HG03196 (cell line): ENCODE measurements around the gene CLCN2.

Source experiments
- ATAC-seq: cut with Tn5 transposase; IDR thresholded peaks from one replicate; pipeline ENCODE4 v1.9.1; 2021; ENCODE audit not compliant: unreplicated experiment

CLCN2 gene

DNA sequence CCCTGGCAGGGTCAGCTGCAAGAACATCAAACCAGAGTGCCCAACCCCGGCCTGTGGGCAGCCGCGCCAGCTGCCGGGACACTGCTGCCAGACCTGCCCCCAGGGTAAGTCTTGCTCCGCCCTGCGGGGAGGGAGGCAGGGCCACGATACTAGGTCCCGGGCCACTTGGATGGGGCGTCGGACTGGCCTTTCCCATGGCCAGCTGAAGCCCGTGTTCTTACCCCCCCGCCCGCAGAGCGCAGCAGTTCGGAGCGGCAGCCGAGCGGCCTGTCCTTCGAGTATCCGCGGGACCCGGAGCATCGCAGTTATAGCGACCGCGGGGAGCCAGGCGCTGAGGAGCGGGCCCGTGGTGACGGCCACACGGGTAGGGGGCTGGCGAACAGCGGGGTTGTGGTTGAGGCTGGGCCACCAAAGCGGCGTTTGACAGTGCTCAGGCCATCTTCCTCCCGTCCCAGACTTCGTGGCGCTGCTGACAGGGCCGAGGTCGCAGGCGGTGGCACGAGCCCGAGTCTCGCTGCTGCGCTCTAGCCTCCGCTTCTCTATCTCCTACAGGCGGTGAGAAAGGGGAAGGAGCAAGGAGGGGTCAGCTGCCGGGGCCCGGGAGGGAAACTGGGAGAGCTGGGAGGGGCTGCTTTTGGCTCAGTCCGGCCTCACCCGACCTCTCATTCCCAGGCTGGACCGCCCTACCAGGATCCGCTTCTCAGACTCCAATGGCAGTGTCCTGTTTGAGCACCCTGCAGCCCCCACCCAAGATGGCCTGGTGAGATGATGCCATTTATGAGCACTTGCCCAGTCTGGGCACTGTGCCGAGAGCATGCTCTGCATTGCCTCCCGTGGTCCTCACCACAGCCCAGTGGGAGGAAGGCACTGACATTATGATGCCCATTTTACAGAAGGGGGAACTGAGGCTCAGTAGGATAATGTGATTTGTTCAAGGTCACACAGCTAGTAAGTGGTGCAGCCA is 20.1 kb upstream of the CLCN2 start:
- ATAC-seq = no peak

DNA sequence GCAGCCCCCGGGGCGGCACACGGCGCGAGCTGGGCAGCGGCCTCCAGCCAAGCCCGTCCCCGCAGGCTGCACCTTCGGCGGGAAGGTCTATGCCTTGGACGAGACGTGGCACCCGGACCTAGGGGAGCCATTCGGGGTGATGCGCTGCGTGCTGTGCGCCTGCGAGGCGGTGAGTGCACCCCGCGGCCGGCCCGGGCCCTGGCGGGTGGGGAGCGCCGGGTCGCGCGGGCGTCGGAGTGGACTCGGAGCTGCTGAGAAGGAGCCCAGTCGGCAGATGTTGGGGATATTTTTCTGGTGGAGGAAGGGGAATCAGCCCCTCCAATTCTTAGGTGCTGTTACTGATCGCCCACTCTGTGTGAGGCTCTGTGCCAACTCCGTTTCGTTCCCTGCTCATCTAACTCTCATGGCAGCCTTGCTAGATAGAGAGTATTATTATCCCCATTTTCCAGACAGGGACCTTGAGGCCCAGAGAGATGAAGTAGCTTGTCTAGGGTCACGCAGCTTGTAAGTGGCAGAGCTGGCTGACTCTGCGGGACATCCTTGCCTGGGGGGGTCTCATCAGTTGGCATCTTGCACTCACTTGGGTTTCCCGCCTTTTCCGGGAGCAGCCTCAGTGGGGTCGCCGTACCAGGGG is 19.3 kb upstream of the CLCN2 start:
- ATAC-seq = no peak

DNA sequence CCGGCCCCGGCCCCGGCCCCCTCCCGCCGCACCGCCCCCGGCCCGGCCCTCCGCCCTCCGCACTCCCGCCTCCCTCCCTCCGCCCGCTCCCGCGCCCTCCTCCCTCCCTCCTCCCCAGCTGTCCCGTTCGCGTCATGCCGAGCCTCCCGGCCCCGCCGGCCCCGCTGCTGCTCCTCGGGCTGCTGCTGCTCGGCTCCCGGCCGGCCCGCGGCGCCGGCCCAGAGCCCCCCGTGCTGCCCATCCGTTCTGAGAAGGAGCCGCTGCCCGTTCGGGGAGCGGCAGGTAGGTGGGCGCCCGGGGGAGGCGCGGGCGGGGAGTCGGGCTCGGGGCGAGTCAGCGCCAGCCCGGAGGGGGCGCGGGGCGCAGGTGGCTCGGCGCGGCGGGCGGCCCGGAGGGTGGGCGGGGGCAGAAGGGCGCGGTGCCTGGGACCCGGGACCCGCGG is 18.8 kb upstream of the CLCN2 start:
- ATAC-seq = no peak

DNA sequence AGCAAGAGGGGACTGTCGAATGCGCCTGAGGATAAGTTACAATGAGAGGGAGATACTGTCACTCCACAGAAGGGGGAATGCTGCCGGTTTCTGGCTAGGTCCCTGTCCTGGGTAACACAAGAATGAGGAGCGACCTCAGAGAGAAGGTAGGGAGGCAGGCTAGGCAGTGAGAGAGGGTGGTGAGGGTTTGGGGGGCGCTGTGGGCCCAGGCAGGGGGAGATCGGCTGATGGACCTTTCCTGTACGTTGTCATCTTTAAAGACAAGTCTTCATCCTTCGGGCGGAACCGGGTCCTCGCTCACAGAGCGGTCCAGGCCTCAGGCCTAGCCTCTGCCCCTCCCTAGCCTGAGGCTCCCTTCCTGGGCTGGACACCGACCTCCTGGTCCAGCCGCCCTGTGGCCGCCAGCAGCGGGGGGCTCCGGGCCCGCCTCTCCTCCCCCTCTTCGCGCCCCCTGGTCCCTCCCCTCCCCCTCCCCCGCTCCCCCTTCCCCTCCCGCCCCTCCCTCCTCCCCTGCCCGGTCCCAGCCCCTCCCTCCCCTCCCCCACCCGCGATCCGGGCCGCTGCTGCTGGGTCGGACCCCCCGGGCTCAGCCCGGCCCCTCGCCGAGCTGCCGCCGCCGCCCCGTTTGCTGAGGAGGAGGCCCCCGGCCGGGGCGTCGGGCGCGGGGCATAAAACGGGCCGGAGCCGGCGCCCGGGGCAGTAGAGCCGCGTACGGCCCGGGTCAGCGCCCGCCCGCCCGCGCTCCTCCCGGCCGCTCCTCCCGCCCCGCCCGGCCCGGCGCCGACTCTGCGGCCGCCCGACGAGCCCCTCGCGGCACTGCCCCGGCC is 18.2 kb upstream of the CLCN2 start, which contains the start of gene CHRD:
TSS of gene CHRD (plus strand) at position 697 of the 827 bp plus-strand sequence. CDS start 265 bp downstream, outside the sequence.
- no peak for ATAC-seq

DNA sequence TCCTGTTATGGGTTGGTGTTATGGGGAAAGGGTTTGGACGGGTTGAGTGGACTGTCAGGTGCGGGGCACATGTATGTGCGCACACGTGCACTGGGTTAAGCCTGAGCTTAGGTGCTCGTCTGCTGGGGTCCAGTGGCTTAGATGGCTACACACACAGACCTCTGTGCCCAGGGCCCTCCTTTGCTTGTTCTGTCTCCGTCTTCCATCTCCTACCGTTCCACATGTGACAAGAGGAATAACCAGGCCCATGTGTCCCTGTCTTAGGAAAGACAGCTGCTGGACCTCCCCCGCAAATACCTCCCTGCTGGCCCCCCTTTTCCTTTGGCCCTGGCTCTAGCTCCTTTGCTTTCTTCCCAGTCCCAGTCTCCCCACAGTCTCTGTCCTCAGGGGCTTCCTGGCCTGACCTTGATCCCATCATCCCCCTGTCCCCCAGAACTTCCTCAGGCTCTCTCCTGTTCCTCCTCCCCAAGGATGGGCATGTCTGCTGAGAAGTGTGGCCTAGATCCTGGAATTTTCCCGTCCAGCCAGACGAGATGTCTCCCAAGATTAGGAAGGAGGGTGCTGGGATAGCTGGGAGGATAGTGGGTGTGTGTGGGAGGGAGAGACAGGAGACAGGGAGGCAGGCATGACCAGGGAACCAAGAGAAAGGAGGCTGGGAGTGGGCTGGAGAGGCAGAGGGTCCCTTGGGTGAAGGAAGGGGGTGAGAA is 17.4 kb upstream of the CLCN2 start:
- no peak for ATAC-seq

DNA sequence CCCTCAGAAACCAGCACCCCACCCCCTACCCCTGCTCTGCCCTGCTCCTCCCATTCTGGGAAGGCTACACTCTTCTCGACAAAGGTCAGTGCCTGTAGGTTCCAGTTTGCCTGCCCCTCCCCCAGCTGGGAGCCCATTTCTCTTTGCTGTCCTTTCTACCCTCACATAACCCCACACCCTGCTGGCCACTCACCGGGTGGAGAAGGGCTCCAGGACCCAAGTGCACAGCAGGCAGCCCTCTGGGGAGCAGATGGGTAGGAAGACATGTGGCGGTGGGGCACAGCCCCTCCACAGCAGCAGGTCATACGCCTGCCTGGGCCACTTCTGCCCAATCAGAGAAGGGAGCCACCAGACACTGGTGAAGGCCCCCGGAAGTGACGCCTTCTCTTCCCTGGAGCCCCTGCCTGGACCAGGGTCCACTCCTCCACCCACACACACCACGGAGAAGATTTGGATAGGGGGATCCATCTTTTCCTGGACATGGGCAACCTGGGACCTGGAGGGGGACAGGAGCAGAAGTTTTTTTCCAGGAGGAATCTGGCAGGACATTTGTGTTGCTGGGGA is 16.6 kb upstream of the CLCN2 start, which contains the start of gene THPO:
TSS of gene THPO (minus strand) at position 326 of the 564 bp plus-strand sequence. CDS start 1,948 bp downstream, outside the sequence.
- no peak for ATAC-seq

DNA sequence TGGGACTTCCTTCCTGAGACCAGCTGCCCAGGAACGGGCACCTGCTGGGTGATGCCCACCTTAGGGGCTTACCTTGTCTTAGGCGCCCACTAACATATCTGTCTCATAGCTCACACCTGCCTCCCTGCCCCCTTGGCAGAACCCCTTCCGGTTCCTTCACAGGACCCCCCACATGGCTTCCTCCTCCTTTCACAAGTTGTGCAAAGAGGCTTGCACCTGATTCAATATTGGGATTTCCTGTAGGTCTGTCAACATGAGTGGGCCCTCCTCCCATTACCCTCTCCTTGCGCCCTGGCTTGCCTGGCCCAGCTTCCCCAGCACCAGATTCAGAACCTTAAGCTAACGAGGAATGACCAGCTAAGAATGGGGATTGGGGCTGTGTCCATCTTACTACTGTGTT is 16.0 kb upstream of the CLCN2 start:
- ATAC-seq = no peak

DNA sequence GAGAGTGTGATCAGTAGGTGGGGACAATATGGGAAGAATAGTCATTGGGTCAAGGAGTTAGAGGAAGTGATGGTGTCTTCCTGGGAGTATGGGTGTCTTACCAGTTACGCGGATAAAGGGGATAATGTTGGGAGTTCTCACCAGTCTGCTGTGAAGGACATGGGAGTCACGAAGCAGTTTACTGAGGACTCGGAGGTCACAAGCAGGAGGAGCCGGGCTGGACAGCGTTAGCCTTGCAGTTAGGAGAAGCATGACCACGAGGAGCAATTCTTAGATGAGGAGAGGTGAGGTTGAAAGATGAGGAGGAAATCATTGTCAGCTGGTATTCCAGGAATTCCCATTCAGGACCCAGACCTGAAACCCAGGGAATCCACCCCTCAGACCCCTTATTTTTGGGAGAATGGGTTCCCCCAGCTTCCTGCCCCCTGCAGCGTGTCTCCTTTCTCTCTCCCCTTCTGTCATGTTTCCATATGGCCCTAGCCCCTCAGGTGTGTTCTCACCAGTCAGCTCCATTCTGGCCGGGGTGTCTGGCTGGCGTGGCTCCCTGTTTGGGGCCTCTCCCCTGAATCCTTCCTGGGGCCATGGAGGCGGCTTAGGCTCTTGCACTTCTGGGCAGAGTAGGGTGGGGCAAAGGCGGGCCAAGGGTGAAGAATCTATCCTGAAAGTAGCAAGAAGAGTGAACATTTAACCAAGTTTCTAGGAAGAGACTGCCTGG is 14.5 kb upstream of the CLCN2 start:
- no peak for ATAC-seq

DNA sequence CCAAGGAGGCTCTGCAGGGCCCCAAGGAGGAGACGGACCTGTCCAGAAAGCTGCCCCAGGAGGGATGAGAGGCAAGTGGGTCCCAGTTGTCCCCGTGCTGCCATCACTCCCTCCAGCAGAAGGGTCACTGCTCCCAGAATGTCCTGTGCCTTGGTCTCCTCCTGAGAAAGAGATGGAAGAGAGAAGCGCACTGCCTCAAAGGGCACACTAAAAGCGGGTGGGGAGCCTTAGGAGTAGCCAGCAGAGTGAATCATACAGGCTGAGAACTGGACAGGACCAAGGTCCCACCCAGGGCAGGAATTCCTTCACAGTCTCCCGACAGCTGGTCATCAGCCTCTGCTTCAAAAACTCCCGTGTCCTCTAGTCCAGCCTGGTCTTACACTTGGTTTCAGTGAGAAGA is 12.0 kb upstream of the CLCN2 start:
- ATAC-seq = no peak

DNA sequence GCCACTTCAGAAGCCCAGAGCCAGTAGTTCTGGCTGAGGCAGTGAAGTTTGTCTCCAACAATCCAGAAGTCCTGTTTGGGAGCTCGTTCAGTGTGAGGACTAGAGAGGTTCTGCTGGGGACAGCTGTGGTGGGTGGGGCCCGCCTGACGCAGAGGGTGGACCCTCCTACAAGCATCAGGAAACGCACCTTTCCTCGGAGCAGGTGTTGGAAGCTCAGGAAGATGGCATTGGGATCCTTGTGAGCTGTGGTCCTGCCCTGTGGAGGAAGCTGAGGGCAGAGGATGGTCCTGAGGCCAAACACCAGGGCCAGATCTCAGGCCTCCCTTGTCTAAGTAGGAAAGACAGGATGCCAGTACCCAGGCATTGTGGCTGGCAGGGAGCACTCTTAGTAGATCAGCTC is 11.5 kb upstream of the CLCN2 start:
- ATAC-seq = no peak

DNA sequence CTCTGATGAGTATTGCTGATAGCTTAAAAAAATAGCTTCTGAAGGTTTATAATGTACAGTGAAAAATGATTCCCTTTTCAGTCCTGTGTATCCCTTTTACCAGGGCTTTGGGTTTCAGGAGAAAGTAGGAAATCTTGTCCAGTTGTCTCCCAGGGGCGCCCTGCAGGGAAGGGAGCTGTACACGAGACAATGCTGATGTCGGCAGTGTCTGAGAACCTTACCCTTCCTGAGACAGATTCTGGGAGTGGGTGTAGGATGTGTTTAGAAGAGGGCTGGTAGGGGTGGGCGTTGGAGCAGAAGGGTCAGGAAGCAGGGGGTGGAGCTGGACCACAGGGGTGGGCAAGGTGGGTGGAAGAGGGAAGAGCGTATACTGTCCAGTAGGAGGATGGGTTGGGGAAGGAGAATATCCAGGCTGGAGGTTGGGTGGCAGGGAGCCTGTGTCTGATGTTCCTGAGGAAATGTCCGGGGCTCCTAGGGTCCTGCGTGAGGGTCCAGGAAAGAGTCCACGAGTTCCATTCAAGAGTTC is 11.0 kb upstream of the CLCN2 start:
- no peak for ATAC-seq

DNA sequence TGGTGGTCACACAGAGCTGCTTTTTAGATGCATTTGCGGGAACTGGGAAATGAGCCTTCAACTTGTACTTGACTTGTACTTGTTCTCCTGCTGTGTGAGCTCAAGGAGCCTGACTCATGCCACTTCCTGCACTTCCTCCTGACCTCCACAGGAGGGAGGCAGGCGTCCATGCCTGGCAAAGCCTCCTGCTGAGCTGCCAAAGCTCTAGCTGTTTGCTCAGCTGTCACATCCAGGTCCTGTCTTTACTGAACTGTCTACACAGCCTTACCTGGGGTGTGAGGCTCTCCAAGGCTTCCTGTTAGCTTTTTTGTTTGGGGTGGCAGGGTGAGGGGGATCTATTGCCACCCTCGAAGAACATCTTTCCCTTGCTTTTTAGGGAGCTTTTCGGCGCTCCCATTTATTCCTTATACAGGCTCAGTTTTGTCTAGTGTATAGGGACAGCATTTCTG is 10.2 kb upstream of the CLCN2 start:
- no peak for ATAC-seq

DNA sequence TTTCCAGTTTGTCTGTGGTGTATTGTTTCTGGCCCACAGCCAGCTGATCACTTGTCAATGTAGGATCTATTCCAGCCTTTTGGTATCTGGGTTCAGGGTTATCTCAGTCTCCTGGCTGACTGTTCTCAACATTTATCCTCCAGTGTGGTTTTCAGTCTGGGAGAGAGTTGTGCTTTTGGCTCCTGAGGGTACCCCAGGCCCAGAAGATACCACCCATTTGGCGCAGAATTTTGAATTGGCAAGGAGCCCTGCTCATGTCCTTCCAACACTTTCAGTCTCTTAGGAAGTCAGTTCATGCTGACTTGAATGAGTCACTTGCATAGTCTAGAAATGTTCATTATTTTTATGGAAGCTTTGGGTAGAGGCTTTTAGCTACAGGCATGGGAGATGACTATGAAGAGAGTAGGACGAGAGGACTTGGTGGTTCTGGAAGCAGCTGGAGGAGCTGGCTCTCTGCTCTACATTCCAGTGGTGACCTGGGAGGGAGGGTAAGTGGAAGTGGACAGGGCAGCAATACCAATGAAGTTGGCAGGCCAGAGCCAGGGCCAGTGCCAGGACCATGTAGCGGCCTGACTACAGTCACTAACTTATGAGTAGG is 7.3 kb upstream of the CLCN2 start:
- no peak for ATAC-seq

DNA sequence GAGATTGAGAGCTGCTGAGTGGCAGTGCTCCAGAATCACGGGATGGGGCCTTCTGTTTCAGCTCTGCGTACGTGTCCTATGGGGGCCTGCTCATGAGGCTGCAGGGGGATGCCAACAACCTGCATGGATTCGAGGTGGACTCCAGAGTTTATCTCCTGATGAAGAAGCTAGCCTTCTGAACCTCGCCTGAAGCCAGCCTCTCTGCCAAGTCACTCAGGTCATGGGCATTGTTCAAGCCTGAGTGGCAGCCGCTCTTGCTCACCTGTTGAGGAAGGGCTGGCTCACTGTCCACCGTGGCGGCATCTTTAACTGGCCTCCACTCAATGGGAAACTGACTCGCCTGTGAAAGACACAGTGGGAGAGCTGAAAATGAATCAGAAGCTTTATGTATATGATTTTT is 6.7 kb upstream of the CLCN2 start:
- ATAC-seq = no peak

DNA sequence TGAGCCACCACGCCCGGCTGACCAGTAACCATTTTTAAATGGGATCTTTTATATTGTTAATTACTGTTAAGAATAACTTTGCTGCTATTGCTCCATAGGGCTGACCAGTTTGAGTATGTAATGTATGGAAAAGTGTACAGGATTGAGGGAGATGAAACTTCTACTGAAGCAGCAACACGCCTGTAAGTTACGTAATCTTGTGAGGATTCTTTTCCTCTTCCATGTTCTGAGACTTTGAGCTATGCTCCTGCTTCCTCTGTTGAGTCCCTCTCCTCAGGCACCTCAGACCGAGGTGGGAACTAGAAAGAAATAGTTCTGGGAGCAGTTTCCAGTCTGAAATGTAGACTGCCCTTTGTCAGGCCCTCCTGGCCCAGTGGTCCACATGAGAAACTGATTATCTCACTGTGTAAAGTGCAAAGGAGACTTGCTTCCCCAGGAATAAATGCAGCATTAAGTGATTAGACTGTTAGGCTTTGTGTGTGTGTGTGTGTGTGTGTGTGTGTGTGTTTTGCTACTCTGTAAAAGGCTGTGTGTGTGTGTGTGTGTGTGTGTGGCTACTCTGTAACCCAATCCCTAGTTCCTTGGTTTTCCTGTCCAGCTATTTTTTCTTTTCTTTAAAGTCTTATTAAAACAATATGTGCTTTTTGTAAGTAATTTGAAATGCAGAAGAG is 5.3 kb upstream of the CLCN2 start:
- ATAC-seq = no peak

DNA sequence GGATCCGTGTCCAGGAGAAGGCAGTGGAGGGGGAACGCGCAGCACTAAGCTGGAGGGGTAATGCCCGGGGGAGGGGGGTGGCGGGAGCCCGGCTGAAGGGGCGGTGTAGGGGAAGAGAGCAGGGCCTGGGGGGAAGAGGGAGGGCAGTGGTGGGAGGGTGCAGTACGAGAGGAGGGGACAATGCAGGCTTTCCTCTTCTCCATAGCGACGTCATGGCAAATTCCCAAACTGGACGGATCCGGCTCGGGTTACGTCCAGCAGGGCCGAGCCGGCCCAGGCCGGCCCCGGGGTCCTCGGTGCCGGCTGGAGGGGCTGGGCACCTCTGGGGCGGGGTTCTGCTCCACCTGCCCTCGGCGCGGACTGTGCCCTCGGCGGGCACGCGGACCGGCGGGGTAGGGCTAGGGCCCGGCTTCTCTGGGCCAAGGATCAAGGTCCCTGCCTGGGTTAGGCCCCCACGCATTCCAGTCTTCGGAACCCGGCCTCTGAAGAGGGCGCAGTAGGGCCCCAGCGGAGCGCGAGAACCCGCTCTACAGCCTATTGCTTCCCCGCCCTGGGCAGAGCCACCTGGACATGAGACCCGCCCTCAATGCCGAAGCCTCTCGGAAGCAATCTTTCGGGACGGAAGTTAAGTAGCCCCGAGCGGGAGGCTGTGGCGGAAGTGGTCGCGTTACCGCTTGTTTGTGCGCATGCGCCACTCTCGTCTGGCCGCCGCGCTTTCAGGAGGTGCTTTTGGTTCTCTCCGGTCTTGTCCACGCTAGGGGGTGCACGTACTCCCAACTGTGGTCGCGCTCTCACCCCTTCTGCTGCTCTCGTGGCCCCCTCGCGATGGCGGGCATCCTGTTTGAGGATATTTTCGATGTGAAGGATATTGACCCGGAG is 1.5 kb upstream of the CLCN2 start:
- ATAC-seq = peak; percentile 85

DNA sequence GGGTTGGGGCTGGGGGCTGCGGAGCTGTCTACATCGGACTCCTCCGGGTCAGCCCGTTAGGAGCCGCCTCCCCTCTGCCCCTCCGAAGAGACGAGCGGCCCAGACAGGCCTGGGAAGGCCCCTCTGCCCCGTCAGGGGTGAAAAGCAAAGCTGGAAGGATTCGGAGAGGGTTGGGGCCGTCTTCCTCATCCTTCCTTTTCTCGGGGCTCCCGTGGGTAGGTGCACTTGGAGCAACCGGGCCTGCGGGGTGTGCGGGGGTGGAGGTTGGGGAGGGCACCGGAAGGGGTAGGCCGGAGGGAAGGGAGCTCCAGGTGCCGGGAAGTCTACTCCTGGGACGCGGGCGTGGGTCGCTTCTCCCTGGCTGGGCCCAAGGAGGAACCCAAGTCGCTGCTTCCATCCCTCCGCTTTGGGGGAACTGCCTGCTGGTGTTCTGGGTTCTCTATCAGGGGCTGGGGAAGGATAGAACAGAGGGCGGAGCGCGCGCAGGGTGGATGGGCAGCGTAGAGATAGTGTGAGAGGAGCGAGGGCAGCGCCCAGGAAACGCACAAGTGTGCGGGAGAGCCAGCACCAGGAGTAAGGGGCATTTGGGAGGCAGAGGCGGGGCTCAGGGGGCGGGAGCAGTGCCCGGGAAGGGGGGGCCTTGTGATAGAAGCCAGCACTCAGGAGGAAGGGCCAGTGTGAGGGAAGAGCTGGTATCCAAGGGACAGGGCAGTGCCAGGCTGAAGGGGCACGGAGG is 695 bp upstream of the CLCN2 start:
- ATAC-seq = peak; percentile 11
